Type B pancreatic cell (in vitro differentiated cells): ENCODE data around the gene PERP. TPM values are rescaled to one million over a fixed set of nuclear protein-coding genes. Genes with fewer than 3 reads are reported as not detected.
A peak's percentile ranks its signal among the peaks of the same experiment; 100 is the strongest.

Experiments
- DNase-seq: peaks from one replicate; pipeline ENCODE4 v3.0.0; 2021; ENCODE audit warnings: mixed read lengths; ENCODE audit not compliant: unreplicated experiment; ENCODE audit errors: extremely low spot score
- H3K27ac Mint-ChIP-seq: 2 replicates; pipeline ENCODE4 v1.8.0; 2021; ENCODE audit warnings: mild to moderate bottlenecking, mixed read lengths
- H3K27me3 Mint-ChIP-seq: 2 replicates; pipeline ENCODE4 v1.8.0; 2021; ENCODE audit warnings: mixed read lengths
- H3K36me3 Mint-ChIP-seq: 2 replicates; pipeline ENCODE4 v1.8.0; 2021; ENCODE audit warnings: mixed read lengths
- H3K4me1 Mint-ChIP-seq: one replicate; pipeline ENCODE4 v1.8.0; 2021; ENCODE audit warnings: mixed read lengths; ENCODE audit not compliant: unreplicated experiment
- H3K4me3 Mint-ChIP-seq: 2 replicates; pipeline ENCODE4 v1.8.0; 2021; ENCODE audit warnings: mild to moderate bottlenecking, mixed read lengths
- H3K9me3 Mint-ChIP-seq: 2 replicates; pipeline ENCODE4 v1.8.0; 2021; ENCODE audit warnings: mixed read lengths
- total RNA-seq: library from RNA; stranded (reverse); gene quantifications from 2 replicates; pipeline ENCODE4 v1.2.1, GENCODE V29; 2021; ENCODE audit warnings: low replicate concordance
- TF ChIP-seq, protein P1 (sequence below): fragments of 200-600 bp; sonication (generic); conservative IDR thresholded peaks from 2 replicates; pipeline ENCODE4 v1.5.0; 2021; ENCODE audit warnings: antibody characterized with exemption, mild to moderate bottlenecking

PERP gene
- total RNA-seq, 1 donor from 2014 or later, result 86.8 TPM

DNA sequence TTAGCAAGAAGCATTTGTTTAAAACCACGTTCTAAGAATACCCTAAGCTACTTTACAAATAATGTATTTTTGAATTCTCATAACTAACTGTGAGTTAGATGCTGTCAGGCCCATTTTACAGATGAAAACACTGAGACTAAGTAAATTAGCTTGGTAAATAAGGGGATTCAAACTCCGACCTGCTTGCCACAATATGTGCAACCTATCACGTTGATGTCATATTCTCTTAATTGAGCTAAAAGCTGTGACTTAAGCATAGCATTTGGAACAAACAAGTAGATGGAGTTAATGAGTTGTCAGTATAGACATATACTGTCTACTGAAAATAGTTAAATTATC is 9.4 kb upstream of the PERP start:
- peaks cover 5% of the 10 kb centered on the region for H3K4me1 Mint-ChIP-seq
- peaks cover 4% of the 10 kb centered on the region for H3K36me3 Mint-ChIP-seq
- TF ChIP-seq, protein P1, sequence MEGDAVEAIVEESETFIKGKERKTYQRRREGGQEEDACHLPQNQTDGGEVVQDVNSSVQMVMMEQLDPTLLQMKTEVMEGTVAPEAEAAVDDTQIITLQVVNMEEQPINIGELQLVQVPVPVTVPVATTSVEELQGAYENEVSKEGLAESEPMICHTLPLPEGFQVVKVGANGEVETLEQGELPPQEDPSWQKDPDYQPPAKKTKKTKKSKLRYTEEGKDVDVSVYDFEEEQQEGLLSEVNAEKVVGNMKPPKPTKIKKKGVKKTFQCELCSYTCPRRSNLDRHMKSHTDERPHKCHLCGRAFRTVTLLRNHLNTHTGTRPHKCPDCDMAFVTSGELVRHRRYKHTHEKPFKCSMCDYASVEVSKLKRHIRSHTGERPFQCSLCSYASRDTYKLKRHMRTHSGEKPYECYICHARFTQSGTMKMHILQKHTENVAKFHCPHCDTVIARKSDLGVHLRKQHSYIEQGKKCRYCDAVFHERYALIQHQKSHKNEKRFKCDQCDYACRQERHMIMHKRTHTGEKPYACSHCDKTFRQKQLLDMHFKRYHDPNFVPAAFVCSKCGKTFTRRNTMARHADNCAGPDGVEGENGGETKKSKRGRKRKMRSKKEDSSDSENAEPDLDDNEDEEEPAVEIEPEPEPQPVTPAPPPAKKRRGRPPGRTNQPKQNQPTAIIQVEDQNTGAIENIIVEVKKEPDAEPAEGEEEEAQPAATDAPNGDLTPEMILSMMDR, result no peak
- H3K9me3 Mint-ChIP-seq, result no peaks in the 10 kb centered on the region
- H3K4me3 Mint-ChIP-seq, result no peak overlapping the region
- peak overlapping the region; percentile 78 for H3K27ac Mint-ChIP-seq
- H3K27me3 Mint-ChIP-seq, result peaks cover 9% of the 10 kb centered on the region
- no peak for DNase-seq

DNA sequence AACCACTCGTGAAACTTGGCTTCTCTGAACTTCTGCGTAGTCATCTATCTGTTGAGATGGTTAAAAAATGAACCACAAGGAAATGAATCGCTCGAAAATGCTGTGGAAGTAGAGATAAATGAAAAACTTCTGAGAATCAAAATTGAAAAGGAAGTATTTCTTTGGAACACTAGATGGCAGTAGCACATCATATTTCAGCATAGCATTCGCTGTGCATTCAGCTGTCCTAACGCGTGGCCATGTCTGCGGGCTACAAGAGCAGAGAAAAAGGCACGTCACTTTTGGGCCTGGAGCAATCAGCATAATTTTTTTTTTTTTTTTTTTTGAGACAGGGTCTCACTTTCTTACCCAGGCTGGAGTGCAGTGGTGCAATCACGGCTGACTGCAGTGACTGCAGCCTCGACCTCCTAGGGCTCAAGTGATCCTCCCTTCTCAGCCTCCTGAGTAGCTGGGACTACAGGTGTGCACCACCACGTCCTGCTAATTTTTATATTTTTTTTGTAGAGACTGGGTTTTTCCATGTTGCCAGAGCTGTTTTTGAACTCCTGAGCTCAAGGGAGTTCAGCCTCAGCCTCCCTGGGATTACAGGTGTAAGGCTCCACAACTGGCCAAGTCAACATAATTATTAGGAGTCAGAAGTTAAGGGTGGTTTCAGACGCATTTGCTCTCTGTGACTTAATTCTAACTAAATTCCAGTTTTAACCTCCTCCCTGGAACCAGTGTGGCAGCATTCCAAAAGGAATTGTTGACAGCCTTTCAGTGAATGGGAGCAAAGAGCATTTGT is 8.8 kb upstream of the PERP start:
- peak overlapping the region; percentile 78 for H3K27ac Mint-ChIP-seq

DNA sequence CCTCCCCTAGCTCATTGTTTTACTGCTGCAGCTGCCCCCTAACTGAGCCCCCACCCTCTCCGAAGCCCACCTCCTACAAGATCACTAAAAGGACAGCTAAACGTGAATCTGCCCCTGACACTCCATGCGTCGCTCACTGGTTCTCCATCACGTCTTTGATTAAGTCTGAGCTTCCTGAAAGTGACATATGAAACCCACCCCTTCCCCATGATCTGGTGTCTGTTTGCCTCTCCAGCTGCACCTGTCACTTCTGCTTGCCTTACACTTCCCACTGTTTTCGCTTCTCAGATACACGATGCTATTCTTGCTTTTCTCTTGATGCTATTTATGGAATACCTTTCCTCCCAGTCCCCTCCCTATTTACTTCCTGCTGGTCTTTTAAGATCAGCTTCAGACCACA is 8.0 kb upstream of the PERP start:
- TF ChIP-seq, protein P1, result no peak
- Mint-ChIP-seq H3K27ac (peak overlapping the region; percentile 78), H3K36me3 (peaks cover 4% of the 10 kb centered on the region), H3K27me3 (peaks cover 9% of the 10 kb centered on the region), H3K4me1 (peaks cover 5% of the 10 kb centered on the region), H3K9me3 (no peaks in the 10 kb centered on the region), H3K4me3 (no peak overlapping the region)
- no peak for DNase-seq

More for the DNA sequence above, 8.8 kb upstream of the PERP start:
- Mint-ChIP-seq H3K27me3 (peaks cover 9% of the 10 kb centered on the region), H3K4me3 (peak overlapping the region; percentile 2), H3K9me3 (no peaks in the 10 kb centered on the region), H3K36me3 (peaks cover 4% of the 10 kb centered on the region), H3K4me1 (peaks cover 5% of the 10 kb centered on the region)
- no peak for DNase-seq
- TF ChIP-seq, protein P1, result peak; percentile 91

DNA sequence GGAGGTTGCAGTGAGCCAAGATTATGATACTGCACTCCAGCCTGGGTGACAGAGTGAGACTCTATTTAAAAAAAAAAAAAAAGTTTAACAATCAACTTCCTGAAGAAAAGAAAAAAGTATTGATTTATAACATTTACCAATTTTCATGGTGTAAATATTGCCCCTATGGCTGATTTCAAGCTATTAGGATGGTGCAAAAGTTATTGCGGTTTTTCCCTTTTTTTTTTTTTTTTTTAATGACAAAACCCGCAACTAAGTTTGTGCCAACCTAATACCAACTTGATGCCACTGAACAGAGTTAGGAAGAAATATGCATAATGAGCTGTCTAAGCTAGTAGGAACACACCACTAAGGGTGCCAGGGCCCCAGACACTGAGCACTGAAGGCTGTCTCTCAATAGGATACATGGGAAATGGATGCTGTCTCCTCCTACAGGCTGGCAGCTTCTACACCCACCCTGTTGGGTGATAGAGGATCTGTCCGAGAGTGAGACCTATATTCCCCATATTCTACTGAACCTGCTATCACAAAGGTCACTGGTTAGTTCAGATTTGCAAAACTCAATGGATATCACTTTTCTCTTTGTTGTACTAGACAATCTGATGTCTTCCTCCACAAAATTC is 6.5 kb upstream of the PERP start:
- no peak overlapping the region for H3K4me3 Mint-ChIP-seq
- H3K9me3 Mint-ChIP-seq, result no peaks in the 10 kb centered on the region
- DNase-seq, result no peak
- H3K27ac Mint-ChIP-seq, result no peak overlapping the region
- TF ChIP-seq, protein P1, result no peak
- no peaks in the 10 kb centered on the region for H3K36me3 Mint-ChIP-seq
- peaks cover 15% of the 10 kb centered on the region for H3K27me3 Mint-ChIP-seq
- H3K4me1 Mint-ChIP-seq, result peaks cover 9% of the 10 kb centered on the region

DNA sequence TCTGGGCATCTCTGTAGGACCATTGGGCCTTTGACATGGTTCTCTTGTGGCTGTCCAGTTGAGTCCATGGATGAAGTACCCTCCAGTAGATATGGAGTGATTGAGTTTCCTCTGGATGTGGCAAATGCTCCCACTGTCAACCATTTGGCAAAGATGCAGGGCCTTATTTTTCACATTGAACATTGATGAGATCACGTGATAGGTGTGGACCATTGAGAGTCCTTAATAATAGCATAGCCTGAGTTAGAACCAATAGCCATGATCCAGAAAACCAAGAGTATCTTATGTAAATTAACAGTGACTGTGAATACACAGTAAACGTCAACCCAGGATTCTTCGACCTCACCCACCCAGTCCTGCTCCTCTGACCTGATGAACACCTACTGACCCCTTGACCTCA is 3.0 kb upstream of the PERP start:
- Mint-ChIP-seq H3K36me3 (no peaks in the 10 kb centered on the region), H3K4me3 (no peak overlapping the region), H3K9me3 (no peaks in the 10 kb centered on the region), H3K4me1 (peaks cover 18% of the 10 kb centered on the region), H3K27ac (no peak overlapping the region), H3K27me3 (peaks cover 36% of the 10 kb centered on the region)
- TF ChIP-seq, protein P1, result no peak
- no peak for DNase-seq
